NCI-H2081 (cell line): ENCODE measurements around the gene TMEM82.
"Not testable (repeated sequence)": the region's sequence is repeated elsewhere in the genome, so short reads cannot be mapped to it uniquely, and the experiment has no call there.

Experiments
- DNase-seq, 2 experiments: peaks; one replicate each; lab custom pipeline; 2025; lab: John Stamatoyannopoulos, UW

Gene TMEM82

GRCh38 chr1:15742339-15742801 lies at the start of gene TMEM82:
Gene TMEM82, plus strand, starts transcription at chr1:15742499. Its CDS starts 61 bp downstream, at chr1:15742560.
- no peak for DNase-seq

- DNase-seq = no peak
These were observed 48.9 kb upstream of the TMEM82 start for GRCh38 chr1:15693371-15693770.

GRCh38 chr1:15696956-15697521 lies 45.3 kb upstream of the TMEM82 start:
- DNase-seq = no peak

GRCh38 chr1:15698201-15698600 lies 44.1 kb upstream of the TMEM82 start:
- DNase-seq = no peak

- not testable (repeated sequence) for DNase-seq
These were observed 43.0 kb upstream of the TMEM82 start for GRCh38 chr1:15699321-15699720.

- DNase-seq = no peak
These were observed 41.8 kb upstream of the TMEM82 start for GRCh38 chr1:15700508-15700907.

GRCh38 chr1:15701784-15702183 lies 40.5 kb upstream of the TMEM82 start:
- DNase-seq = no peak

- no peak for DNase-seq
These were observed 39.4 kb upstream of the TMEM82 start for GRCh38 chr1:15702722-15703550.

- DNase-seq = no peak
These were observed 38.7 kb upstream of the TMEM82 start for GRCh38 chr1:15703562-15703961.

- no peak for DNase-seq
These were observed 37.6 kb upstream of the TMEM82 start for GRCh38 chr1:15704526-15705183.

- DNase-seq = no peak
These were observed 37.1 kb upstream of the TMEM82 start for GRCh38 chr1:15705184-15705566.

GRCh38 chr1:15706751-15707150 lies 35.5 kb upstream of the TMEM82 start:
- DNase-seq = no peak

GRCh38 chr1:15707239-15707925 lies 34.9 kb upstream of the TMEM82 start:
- no peak for DNase-seq

- no peak for DNase-seq
These were observed 33.7 kb upstream of the TMEM82 start for GRCh38 chr1:15708486-15709137.

GRCh38 chr1:15709226-15709625 lies 33.1 kb upstream of the TMEM82 start:
- peak; percentile 69 to 95 for DNase-seq

GRCh38 chr1:15712168-15712567 lies 30.1 kb upstream of the TMEM82 start:
- DNase-seq = peak; percentile 55 to 92

- no peak for DNase-seq
These were observed 27.7 kb upstream of the TMEM82 start for GRCh38 chr1:15714406-15715136.

- DNase-seq = no peak
These were observed 24.7 kb upstream of the TMEM82 start for GRCh38 chr1:15717418-15718125.

- DNase-seq = no peak
These were observed 24.1 kb upstream of the TMEM82 start for GRCh38 chr1:15718199-15718601.

GRCh38 chr1:15719381-15720120 lies 22.7 kb upstream of the TMEM82 start:
- DNase-seq = no peak
